Measurements from ENCODE around the gene CLNS1A. TPM values are rescaled to one million over a fixed set of nuclear protein-coding genes. Genes with fewer than 3 reads are reported as not detected.

Gene CLNS1A
- total RNA-seq, 2 donors from 2014 or later, result 47.4 to 48.3 TPM

- H3K9me3 ChIP-seq, result no peaks in the 10 kb centered on the region
- H3K4me1 ChIP-seq (ENCODE audit: control insufficient read depth in 1 of 2, low read depth in 2 of 2), result no peaks in the 10 kb centered on the region
- ATAC-seq (ENCODE audit: insufficient number of reproducible peaks, low FRiP score, low read depth), result no peak
- H3K4me3 ChIP-seq, result no peak overlapping the region
- no peak for TF ChIP-seq CTCF (IDR thresholded peaks at IDR 0.05)
- H3K27ac ChIP-seq, result no peak overlapping the region
- no peaks in the 10 kb centered on the region for H3K36me3 ChIP-seq
- no peak for DNase-seq (ENCODE audit: low spot score)
- no peaks in the 10 kb centered on the region for H3K27me3 ChIP-seq (replicated peaks; ENCODE audit: insufficient read depth)
Measured at GRCh38 chr11:77568916-77569675, 68.5 kb downstream of the CLNS1A start.

DNA sequence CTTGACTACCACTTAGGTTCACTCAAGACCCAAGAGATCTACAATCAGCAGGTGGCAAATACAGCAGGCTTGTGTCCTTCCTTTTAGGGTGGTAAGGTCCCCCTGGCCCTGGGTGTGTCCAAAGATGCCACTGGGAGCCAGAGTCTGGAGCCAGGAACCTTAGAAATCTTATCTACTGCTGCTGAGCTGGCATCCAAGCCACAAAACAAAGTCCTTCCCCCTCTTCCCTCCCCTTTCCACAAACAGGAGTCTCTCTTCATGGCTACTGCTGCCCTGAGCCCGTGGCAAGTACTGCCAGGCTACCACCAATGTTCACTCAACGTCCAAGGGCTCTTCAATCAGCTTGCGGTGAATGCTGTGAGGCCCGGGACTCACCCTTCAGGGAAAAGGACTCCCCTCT, 69.3 kb downstream of the CLNS1A start:
- Histone ChIP-seq H3K4me1 (ENCODE audit: control insufficient read depth in 1 of 2, low read depth in 2 of 2) (no peaks in the 10 kb centered on the region), H3K27ac (no peak overlapping the region), H3K27me3 (replicated peaks; ENCODE audit: insufficient read depth) (no peaks in the 10 kb centered on the region), H3K9me3 (no peaks in the 10 kb centered on the region), H3K36me3 (no peaks in the 10 kb centered on the region), H3K4me3 (no peak overlapping the region)
- ATAC-seq (ENCODE audit: insufficient number of reproducible peaks, low FRiP score, low read depth) (no peak), DNase-seq (ENCODE audit: low spot score) (no peak)
- TF ChIP-seq CTCF (IDR thresholded peaks at IDR 0.05), result no peak

Other genes with a start within 250 kb of the CLNS1A start
- gene PAK1, start 163.7 kb downstream of the CLNS1A start, total RNA-seq, result 10 to 100 TPM; 29.4 to 48.3 TPM
- not detected for gene AQP11, start 47.8 kb downstream of the CLNS1A start, total RNA-seq
- gene RSF1, start 182.9 kb upstream of the CLNS1A start, total RNA-seq, result 100 to 1,000 TPM in 1 of 2 donors, 10 to 100 TPM in 1; 86.6 to 107 TPM
- gene AAMDC, start 183.3 kb upstream of the CLNS1A start, total RNA-seq, result 10 to 100 TPM; 38.9 to 41.3 TPM